ENCODE measurements around the gene GNPTAB.
"Not testable (repeated sequence)": the region's sequence is repeated elsewhere in the genome, so short reads cannot be mapped to it uniquely, and the experiment has no call there.

GNPTAB gene

GRCh38 chr12:101767537-101767936 lies 63.2 kb downstream of the GNPTAB start:
- no peak for DNase-seq

GRCh38 chr12:101764051-101764792 lies 66.5 kb downstream of the GNPTAB start:
- no peak for DNase-seq

- peak; percentile 15 for DNase-seq
These were observed 67.4 kb downstream of the GNPTAB start for GRCh38 chr12:101763246-101763931.

- no peak for DNase-seq
These were observed 69.0 kb downstream of the GNPTAB start for GRCh38 chr12:101761781-101762180.

- no peak for DNase-seq
These were observed 69.4 kb downstream of the GNPTAB start for GRCh38 chr12:101761350-101761749.

DNA sequence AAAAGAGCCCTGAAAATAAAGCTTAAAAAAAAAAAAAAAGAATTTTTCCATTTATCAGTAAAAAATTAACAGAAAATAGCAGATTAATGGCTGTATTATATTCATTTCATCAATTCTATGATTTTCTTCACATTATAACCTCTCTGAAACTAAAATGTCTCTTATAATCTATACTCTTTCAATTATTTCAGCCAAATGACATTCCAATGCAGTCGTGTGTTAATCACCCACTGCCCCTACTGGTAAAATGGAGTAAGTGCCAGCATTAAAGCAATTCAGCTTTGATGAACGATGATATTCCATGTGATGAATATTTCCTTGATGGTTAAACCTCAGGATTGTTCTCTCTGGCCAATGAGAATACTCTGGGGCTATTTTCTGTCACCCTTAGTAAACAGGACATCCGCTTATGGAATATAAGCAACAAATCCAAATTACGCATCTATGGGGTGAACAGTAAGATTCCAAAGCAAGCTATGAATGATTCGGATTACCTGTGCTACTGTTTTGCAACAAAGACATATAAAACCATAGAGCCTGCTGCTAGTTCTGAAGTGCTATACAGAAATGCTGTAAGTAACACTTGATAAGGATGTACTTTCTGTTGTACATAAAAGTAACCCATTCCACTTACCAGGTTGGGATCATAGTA lies 71.2 kb downstream of the GNPTAB start:
- DNase-seq: peak; percentile 79

DNA sequence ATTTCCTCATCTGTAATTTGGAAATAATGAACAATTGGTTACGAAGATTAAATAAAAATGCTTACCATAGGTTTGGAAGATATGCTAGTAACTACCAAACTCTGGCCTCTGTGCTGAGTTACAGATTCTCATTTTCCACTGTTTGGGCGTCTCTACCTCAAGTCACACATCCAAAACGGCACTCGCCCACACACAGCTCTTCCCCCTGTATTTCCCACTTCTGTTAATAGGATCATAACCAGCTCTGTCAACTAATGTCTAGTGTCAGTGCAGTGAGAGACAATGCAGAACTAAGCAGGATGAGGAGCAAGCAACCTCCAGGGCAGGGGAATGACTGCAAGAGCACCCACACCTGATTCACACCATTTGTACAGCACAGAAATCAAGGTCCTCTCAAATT lies 80.6 kb downstream of the GNPTAB start:
- DNase-seq: no peak

- DNase-seq: no peak
These were observed 81.1 kb downstream of the GNPTAB start for GRCh38 chr12:101749657-101750056.

- no peak for DNase-seq
These were observed 81.9 kb downstream of the GNPTAB start for GRCh38 chr12:101748907-101749306.

DNA sequence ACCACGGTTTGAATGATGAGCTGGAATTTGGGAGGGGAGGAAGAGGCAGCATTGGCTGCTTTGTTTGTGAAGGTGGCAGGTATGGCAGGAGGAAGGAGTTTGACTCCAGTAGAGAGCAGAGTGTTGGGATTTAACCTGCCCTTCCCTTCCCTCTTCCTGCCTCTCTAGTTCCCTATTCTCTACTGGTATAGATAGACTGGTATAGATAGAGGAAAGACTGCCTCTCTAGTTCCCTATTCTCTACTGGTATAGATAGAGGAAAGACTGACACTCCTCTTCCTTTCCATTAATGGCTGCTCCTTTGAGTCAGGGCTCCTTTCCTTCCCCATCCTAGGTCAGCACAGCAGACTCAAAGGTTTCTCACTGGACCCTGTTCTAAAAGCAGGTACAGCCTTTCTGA lies 83.1 kb downstream of the GNPTAB start:
- peak; percentile 39 for DNase-seq

DNA sequence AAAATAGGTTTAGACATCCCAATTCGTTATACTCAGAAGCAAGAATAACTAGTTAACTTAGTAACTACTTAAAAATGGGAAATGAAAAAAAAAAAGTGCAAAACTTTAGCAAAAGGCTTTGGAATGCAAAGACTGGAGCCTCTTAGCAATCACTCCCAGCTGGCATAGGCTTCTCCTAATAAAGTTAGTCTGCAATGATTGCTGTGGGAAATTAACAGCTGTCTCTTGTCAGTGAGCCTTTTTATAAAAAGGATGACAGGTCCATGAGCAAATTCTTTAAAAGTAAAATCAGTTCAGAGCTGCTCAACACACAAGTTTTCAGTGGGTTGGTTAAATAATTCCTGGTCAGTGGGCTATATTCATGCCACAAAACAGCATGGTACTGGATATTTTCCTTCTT lies 84.1 kb downstream of the GNPTAB start:
- no peak for DNase-seq

GRCh38 chr12:101746196-101746595 lies 84.6 kb downstream of the GNPTAB start:
- DNase-seq: no peak

DNA sequence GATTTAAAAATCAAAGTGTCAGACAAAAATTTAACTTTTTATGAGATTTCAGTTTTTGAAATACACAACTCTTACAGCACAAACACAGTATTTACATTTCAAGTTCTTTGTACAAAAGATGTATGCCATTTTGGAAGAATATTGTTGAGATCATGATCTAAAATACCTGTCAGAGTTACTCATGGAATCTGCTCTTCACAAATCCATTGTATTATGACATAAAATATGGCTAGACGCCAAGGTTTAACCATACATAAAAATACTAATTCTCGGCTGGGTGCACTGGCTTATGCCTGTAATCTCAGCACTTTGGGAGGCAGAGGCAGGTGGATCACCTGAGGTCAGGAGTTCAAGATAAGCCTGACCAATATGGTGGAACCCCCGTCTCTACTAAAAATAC lies 85.3 kb downstream of the GNPTAB start:
- DNase-seq: no peak

DNA sequence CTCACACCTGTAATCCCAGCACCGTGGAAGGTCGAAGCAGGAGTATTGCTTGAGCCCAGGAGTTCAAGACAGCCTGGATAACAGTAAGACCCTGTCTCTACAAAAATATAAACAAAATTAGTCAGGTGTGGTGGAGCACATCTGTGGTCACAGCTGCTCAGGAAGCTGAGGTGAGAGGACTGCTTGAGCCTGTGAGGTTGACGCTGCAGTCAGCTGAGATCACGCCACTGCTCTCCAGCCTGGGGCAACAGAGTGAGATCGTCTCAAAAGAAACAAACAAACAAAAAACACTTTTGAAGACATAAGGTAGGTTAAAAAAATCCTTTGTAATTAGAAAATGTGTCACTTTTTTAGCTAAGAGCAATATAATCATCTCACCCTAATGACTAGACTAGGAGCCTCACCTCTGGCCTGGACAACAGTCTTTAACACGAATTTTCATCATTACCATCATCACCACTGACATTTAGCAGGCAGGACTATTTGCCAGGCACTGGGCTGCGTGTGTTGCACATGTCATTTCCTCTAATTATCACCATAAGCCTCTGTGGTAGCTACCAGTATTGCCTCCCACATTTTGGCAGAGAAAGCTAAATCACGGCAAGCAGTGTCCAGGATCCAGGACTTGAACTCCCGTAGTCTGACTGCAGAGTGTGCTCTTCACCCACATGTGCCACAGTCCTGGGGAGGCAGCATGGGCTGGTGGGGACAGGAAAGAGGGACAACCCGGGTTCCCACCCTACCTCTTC lies 86.9 kb downstream of the GNPTAB start:
- no peak for DNase-seq

DNA sequence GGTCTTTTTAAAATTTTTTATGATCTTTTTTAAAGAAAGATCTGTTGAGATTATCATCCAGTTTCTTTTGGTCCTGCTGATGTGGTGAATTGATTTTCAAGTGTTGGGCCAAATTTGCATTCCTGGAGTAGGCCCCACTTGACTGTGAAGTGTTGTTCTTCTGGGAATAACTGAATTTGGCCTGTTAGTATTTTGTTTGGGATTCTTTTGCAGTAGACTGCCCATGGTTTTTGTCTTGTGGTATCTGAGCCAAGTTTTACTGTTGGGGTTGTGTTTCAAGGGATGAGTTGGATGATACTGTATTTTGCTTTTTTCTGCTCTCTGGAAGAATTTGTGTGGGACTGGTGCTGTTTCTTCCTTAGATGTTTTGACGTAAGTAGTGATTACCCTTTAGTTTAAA lies 87.5 kb downstream of the GNPTAB start:
- no peak for DNase-seq

GRCh38 chr12:101740980-101741379 lies 89.8 kb downstream of the GNPTAB start:
- no peak for DNase-seq

GRCh38 chr12:101740566-101740965 lies 90.2 kb downstream of the GNPTAB start:
- DNase-seq: no peak

DNA sequence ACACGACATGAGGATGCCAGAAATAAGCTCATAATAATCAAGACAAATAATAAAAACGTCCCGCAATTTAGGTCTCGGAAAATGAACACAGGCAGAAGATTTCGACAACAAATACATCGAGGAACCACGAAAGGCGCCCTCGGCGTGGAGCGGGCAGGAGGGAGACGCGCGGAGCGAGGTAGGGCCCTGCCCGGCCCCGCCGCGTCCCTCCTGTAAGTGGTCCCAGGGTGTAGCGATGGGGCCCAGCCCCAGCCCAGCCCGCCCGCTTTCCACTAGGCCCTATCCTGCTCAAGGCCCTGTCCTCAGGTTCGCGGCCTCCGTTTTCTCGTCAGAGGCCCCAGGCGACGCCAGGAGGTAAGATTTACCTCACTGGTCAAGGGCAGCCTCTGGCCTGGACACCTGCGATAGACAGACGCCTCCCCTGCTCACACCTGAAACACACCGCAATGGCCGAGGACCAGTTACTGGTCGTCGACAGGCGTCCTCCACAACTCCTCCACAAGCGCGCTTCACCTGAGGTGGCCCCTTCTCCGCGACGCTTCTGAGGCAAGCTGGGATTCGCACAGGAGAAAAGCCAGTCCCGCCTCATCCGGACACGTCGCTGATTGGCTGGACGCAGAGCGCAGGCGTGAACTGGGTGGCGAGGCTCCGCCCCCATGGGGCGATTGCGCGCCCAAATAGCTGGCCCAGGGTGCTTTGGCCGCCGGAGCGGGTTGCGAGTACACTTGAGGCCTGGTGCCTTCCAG lies 91.7 kb downstream of the GNPTAB start, which contains the start of gene SYCP3:
Gene SYCP3 (minus strand): TSS at position 543 of the 746 bp plus-strand sequence. CDS start 1,527 bp downstream, outside the sequence.
- no peak for DNase-seq

DNA sequence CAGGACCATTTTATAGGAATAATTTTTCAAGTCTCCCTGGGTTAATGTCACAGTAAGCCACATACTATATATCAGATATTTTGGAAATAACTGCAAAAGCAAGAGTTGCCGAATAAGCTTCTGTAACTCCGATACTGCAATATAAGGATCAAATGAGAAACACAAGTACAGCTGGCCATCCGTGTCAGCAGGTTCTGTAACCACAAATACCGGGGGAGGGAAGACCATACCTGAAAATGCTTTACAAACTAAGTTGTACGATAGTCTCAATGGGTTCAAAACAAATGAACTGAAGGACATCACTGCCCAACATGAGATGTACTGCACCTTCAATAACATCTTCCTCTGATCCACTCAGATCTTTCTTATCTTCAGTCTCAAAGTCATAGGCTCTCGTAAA lies 93.3 kb downstream of the GNPTAB start:
- no peak for DNase-seq

- DNase-seq: not testable (repeated sequence)
These were observed 96.3 kb downstream of the GNPTAB start for GRCh38 chr12:101734482-101734881.

DNA sequence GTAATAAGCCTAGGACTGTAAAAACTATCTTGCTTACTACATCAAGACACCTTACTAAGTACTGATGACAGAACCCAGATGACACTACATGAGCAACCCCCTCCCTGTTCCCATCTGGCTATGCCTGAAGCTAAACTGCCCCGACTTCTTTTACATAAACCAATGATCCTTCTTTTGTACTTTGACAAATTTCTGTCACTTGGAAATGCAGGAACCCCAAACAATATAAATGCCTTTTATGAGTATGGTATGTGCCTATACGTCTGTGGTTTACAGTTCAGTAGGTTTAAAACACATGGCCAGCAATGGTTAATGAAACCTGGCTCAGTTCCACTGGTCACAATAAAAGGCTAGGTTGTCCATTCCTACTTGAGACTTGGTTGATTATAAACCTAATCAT lies 97.6 kb downstream of the GNPTAB start:
- no peak for DNase-seq

- DNase-seq: no peak
These were observed 98.4 kb downstream of the GNPTAB start for GRCh38 chr12:101732318-101732717.
